K562 (cell line): Measurements from ENCODE around the gene USP20.

Experiments
- POLR2A ChIP-seq: fragments of 450-650 bp; conservative IDR thresholded peaks from 2 replicates; pipeline ENCODE4 v1.6.1; 2016
- USF2 ChIP-seq: sonication (generic); formaldehyde crosslinking; IDR thresholded peaks from 2 replicates; pipeline ENCODE4 v1.5.0; 2020; ENCODE audit warnings: missing genetic modification reagents
- ZNF174 ChIP-seq: fragments of 250-450 bp; sonication (Bioruptor Pico); IDR thresholded peaks from 2 replicates; pipeline ENCODE4 v1.4.0; 2020; ENCODE audit warnings: mild to moderate bottlenecking

GRCh38 chr9:129889941-129890717, 54.9 kb downstream of the USP20 start:
- TF ChIP-seq ZNF174 (CRISPR knock-in tag) (no peak), POLR2A (no peak), USF2 (CRISPR knock-in tag) (no peak)
